ENCODE data around the gene VSIG10. TPM values are rescaled to one million over a fixed set of nuclear protein-coding genes. Genes with fewer than 3 reads are reported as not detected.

Gene VSIG10
- total RNA-seq, 1 experiment from 2014 or later, result 32.6 TPM

- ChIA-PET CTCF (no interaction called here), POLR2A (no interaction called here)
- Mint-ChIP-seq H3K27ac (ENCODE audit: unreplicated experiment) (no peak overlapping the region), H3K36me3 (ENCODE audit: insufficient read depth, unreplicated experiment) (no peaks in the 10 kb centered on the region), H3K9me3 (ENCODE audit: unreplicated experiment) (no peaks in the 10 kb centered on the region), H3K4me1 (ENCODE audit: low read depth, unreplicated experiment) (peaks cover 14% of the 10 kb centered on the region), H3K27me3 (ENCODE audit: insufficient read depth, unreplicated experiment) (no peaks in the 10 kb centered on the region), H3K4me3 (ENCODE audit: unreplicated experiment) (no peak overlapping the region)
- TF ChIP-seq CTCF (IDR thresholded peaks at IDR 0.05; ENCODE audit: insufficient read depth in 1 of 2, low read depth in 1 of 2, low read length in 1 of 2, severe bottlenecking in 1 of 2, unreplicated experiment in 1 of 2), result no peak
- BruUV-seq (replicated peaks), result no TSS peak
- Histone ChIP-seq H3K36me3 (ENCODE audit: control insufficient read depth, insufficient read depth, low read length) (no peaks in the 10 kb centered on the region), H3K4me1 (peaks cover 14% of the 10 kb centered on the region), H3K9me3 (no peaks in the 10 kb centered on the region; the same call in 1 of the 2 replicates), H3K27me3 (replicated peaks; ENCODE audit: control insufficient read depth, insufficient read depth, low read length) (no peaks in the 10 kb centered on the region), H3K4me3 (ENCODE audit: low read depth, low read length) (no peak overlapping the region)
- no peak for DNase-seq
- intact Hi-C loops (cut with micrococcal nuclease; ENCODE audit: unreplicated experiment), result loop anchor here (5.0 kb wide), 2 partner anchors 43 to 62 kb away; partner anchors contain the start of gene WSB2
Measured at GRCh38 chr12:118124333-118124874, 20.6 kb upstream of the VSIG10 start.

GRCh38 chr12:118122264-118122663 is 18.5 kb upstream of the VSIG10 start:
- Mint-ChIP-seq H3K9me3 (ENCODE audit: unreplicated experiment) (no peaks in the 10 kb centered on the region), H3K27me3 (ENCODE audit: insufficient read depth, unreplicated experiment) (no peaks in the 10 kb centered on the region), H3K36me3 (ENCODE audit: insufficient read depth, unreplicated experiment) (no peaks in the 10 kb centered on the region), H3K4me1 (ENCODE audit: low read depth, unreplicated experiment) (peaks cover 14% of the 10 kb centered on the region), H3K4me3 (ENCODE audit: unreplicated experiment) (no peak overlapping the region), H3K27ac (ENCODE audit: unreplicated experiment) (no peak overlapping the region)
- no peak overlapping the region for H3K4me3 ChIP-seq (ENCODE audit: low read depth, low read length)
- H3K9me3 ChIP-seq, result no peaks in the 10 kb centered on the region
- no peaks in the 10 kb centered on the region for H3K36me3 ChIP-seq (ENCODE audit: control insufficient read depth, insufficient read depth, low read length)
- CTCF ChIA-PET, result no interaction called here
- peaks cover 14% of the 10 kb centered on the region for H3K4me1 ChIP-seq
- no peak for DNase-seq
- no TSS peak for BruUV-seq (replicated peaks)
- no peaks in the 10 kb centered on the region for H3K27me3 ChIP-seq (replicated peaks; ENCODE audit: control insufficient read depth, insufficient read depth, low read length)
- intact Hi-C loops (cut with micrococcal nuclease; ENCODE audit: unreplicated experiment), result loop anchor here (5.0 kb wide), 2 partner anchors 45 to 60 kb away; partner anchors contain the start of gene WSB2
- TF ChIP-seq CTCF (IDR thresholded peaks at IDR 0.05; ENCODE audit: insufficient read depth in 1 of 2, low read depth in 1 of 2, low read length in 1 of 2, severe bottlenecking in 1 of 2, unreplicated experiment in 1 of 2), result no peak
- POLR2A ChIA-PET, result no interaction called here

DNA sequence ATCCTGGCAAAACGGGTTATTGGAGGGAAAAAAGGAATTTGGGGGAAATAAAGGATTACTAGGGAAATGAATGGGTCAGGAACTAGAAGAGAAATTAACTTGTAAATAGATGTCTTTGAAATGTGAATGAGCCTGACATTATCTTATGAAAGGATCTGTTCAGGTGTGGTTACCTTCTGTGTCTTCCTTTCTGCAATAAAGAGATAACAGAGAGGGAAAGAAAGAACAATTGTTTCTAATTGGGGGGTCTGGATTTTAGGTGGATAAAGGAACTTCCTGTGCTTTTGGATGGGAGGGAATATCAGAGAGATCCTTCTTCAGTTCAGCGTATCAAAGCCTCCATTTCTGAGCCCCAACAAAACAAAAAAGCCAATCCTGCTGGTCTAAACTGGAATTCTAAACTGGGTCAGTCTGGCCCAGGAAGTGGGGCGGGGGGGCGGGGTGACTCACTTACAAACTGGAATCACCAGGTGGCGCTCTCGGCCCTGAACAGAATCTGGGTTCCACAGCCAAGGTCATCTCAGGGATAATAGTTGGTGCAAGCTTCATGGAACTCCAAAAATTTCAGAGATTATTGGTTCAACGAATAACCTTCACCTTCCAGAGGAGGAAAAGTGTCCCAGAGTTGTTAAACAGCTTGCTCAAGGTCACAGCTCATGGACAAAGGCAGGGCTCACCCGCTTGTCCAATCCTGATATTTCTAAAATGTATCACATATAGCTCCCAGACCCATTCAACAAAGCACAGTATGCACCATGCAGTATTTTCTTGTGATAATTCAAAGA is 17.0 kb upstream of the VSIG10 start:
- no peaks in the 10 kb centered on the region for H3K27me3 Mint-ChIP-seq (ENCODE audit: insufficient read depth, unreplicated experiment)
- Histone ChIP-seq H3K36me3 (ENCODE audit: control insufficient read depth, insufficient read depth, low read length) (no peaks in the 10 kb centered on the region), H3K9me3 (no peaks in the 10 kb centered on the region), H3K4me3 (ENCODE audit: low read depth, low read length) (no peak overlapping the region), H3K4me1 (peaks cover 14% of the 10 kb centered on the region), H3K27me3 (replicated peaks; ENCODE audit: control insufficient read depth, insufficient read depth, low read length) (no peaks in the 10 kb centered on the region)
- ChIA-PET CTCF (interaction anchor here (0.6 to 1.4 kb wide), 11 partner anchors 15 to 255 kb away, joined by 3 to 10 read pairs (median 4); partner anchors contain the start of genes PEBP1, SUDS3, TAOK3 and VSIG10), POLR2A (interaction anchor here (0.8 to 0.9 kb wide), 2 partner anchors 17 to 253 kb away, joined by 3 read pairs; partner anchors contain the start of gene VSIG10)
- H3K36me3 Mint-ChIP-seq (ENCODE audit: insufficient read depth, unreplicated experiment), result no peaks in the 10 kb centered on the region
- BruUV-seq (replicated peaks), result no TSS peak
- peak; percentile 67 to 68 for DNase-seq
- peaks cover 14% of the 10 kb centered on the region for H3K4me1 Mint-ChIP-seq (ENCODE audit: low read depth, unreplicated experiment)
- no peak overlapping the region for H3K4me3 Mint-ChIP-seq (ENCODE audit: unreplicated experiment)
- TF ChIP-seq CTCF (IDR thresholded peaks at IDR 0.05; ENCODE audit: insufficient read depth in 1 of 2, low read depth in 1 of 2, low read length in 1 of 2, severe bottlenecking in 1 of 2, unreplicated experiment in 1 of 2), result peak; percentile 77 to 78
- intact Hi-C loops (cut with micrococcal nuclease; ENCODE audit: unreplicated experiment), result loop anchor here (1.0 to 5.0 kb wide), 3 partner anchors 47 to 256 kb away; partner anchors contain the start of genes SUDS3 and WSB2
- H3K9me3 Mint-ChIP-seq (ENCODE audit: unreplicated experiment), result no peaks in the 10 kb centered on the region
- H3K27ac Mint-ChIP-seq (ENCODE audit: unreplicated experiment), result peak overlapping the region; percentile 69

Measured in Caco-2 (cell line).